Esophagus muscularis mucosa (tissue), 4 donors: ENCODE measurements around the gene CTNNA3. TPM values are rescaled to one million over a fixed set of nuclear protein-coding genes. Genes with fewer than 3 reads are reported as not detected.

Experiments
- DNase-seq: peaks from one replicate; pipeline ENCODE4 v3.0.0-alpha.2; 2017; ENCODE audit errors: extremely low spot score
- H3K27ac ChIP-seq, 4 donors: fragments of 200-600 bp; sonication (generic); replicated peaks in 1 of 4; 1 replicate in 3 of 4; 2 replicates in 1 of 4; pipeline ENCODE4 v1.5.1; 2016 to 2019; ENCODE audit warnings: mild to moderate bottlenecking in 1 of 4
- H3K27me3 ChIP-seq, 4 donors: fragments of 200-600 bp; sonication (generic); one replicate each; pipeline versions ENCODE4 v1.5.1 to v1.6.0; 2016 to 2019
- H3K36me3 ChIP-seq, 4 donors: fragments of 200-600 bp; sonication (generic); one replicate each; pipeline ENCODE4 v1.5.1; 2016 to 2019
- H3K4me1 ChIP-seq, 4 donors: fragments of 200-600 bp; sonication (generic); one replicate each; pipeline ENCODE4 v1.5.1; 2016 to 2019
- H3K4me3 ChIP-seq, 4 donors: fragments of 200-600 bp; sonication (generic); 1 replicate in 2 of 4; 2 replicates in 2 of 4; pipeline ENCODE4 v1.5.1; 2016 to 2019; ENCODE audit warnings: mild to moderate bottlenecking in 4 of 4, moderate library complexity in 1 of 4
- H3K9me3 ChIP-seq, 4 donors: fragments of 200-600 bp; sonication (generic); 1 replicate in 3 of 4; 2 replicates in 1 of 4; pipeline ENCODE4 v1.5.1; 2016 to 2019
- CTCF ChIP-seq, 3 experiments: fragments of 200-600 bp in 2 of 3; fragments of 450-650 bp in 1 of 3; sonication (generic) in 2 of 3; IDR thresholded peaks; one replicate each; pipeline ENCODE4 v1.5.1; 2017 to 2019; ENCODE audit warnings: antibody characterized with exemption in 3 of 3, mild to moderate bottlenecking in 2 of 3, moderate library complexity in 1 of 3
- EP300 ChIP-seq: sonication (generic); formaldehyde crosslinking; IDR thresholded peaks from one replicate; pipeline ENCODE4 v1.6.1; 2017; ENCODE audit warnings: antibody characterized with exemption
- POLR2A ChIP-seq: fragments of 450-650 bp; IDR thresholded peaks from one replicate; pipeline ENCODE4 v1.6.1; 2017; ENCODE audit warnings: antibody characterized with exemption, moderate library complexity, mild to moderate bottlenecking, low read depth
- POLR2AphosphoS5 ChIP-seq, 2 donors: sonication (generic); formaldehyde crosslinking; IDR thresholded peaks; one replicate each; pipeline ENCODE4 v1.6.1; 2017; ENCODE audit warnings: antibody characterized with exemption in 2 of 2
- WGBS: methylation state at CpG from one replicate; pipeline ENCODE4 v1.1.5; 2018; 5-methylcytosine and 5-hydroxymethylcytosine counted together
- intact Hi-C: fragments of 100-400 bp; cut with DNase I; formaldehyde crosslinking; loops from one replicate; pipeline ENCODE4 v1.15.1; 2023
- total RNA-seq, 4 donors: library from RNA; depleted of rRNA; stranded (reverse); fragments of >200 nt; gene quantifications; one replicate each; pipeline versions ENCODE4 v1.1.0 to v1.2.1, GENCODE V29; 2016

CTNNA3 gene
- total RNA-seq, 4 donors from 2014 or later = 5.1 to 27.8 (median 17.6) TPM

- Histone ChIP-seq H3K9me3 (no peaks in the 10 kb centered on the region), H3K36me3 (no peaks in the 10 kb centered on the region), H3K4me3 (no peak overlapping the region), H3K27me3 (no peaks in the 10 kb centered on the region), H3K4me1 (no peaks in the 10 kb centered on the region), H3K27ac (no peak overlapping the region)
- intact Hi-C loops = no loop called here
- TF ChIP-seq POLR2AphosphoS5 (IDR thresholded peaks at IDR 0.05) = no peak
- no peak for TF ChIP-seq POLR2A
- no peak for TF ChIP-seq CTCF (IDR thresholded peaks at IDR 0.05)
- no peak for TF ChIP-seq EP300
- 87% methylated on average over 3 of the region's 3 CpGs for WGBS
- DNase-seq = no peak
Measured at GRCh38 chr10:66215920-66216319, 1480.1 kb downstream of the CTNNA3 start.

GRCh38 chr10:66214721-66215404 lies 1481.1 kb downstream of the CTNNA3 start:
- intact Hi-C loops = no loop called here
- no peaks in the 10 kb centered on the region for H3K36me3 ChIP-seq
- 70% methylated on average over 4 of the region's 4 CpGs for WGBS

GRCh38 chr10:66209025-66209424 lies 1487.0 kb downstream of the CTNNA3 start:
- intact Hi-C loops = no loop called here
- H3K4me3 ChIP-seq = no peak overlapping the region
- no peak for DNase-seq
- H3K9me3 ChIP-seq = no peaks in the 10 kb centered on the region
- H3K27ac ChIP-seq = no peak overlapping the region
- no peaks in the 10 kb centered on the region for H3K36me3 ChIP-seq
- no peaks in the 10 kb centered on the region for H3K4me1 ChIP-seq
- no peaks in the 10 kb centered on the region for H3K27me3 ChIP-seq
- no peak for TF ChIP-seq EP300
- TF ChIP-seq POLR2A = no peak
- no peak for TF ChIP-seq CTCF (IDR thresholded peaks at IDR 0.05)
- no peak for TF ChIP-seq POLR2AphosphoS5 (IDR thresholded peaks at IDR 0.05)

More at GRCh38 chr10:66214721-66215404, 1481.1 kb downstream of the CTNNA3 start:
- Histone ChIP-seq H3K27me3 (no peaks in the 10 kb centered on the region), H3K27ac (no peak overlapping the region), H3K4me3 (no peak overlapping the region), H3K9me3 (no peaks in the 10 kb centered on the region), H3K4me1 (no peaks in the 10 kb centered on the region)
- TF ChIP-seq POLR2AphosphoS5 (IDR thresholded peaks at IDR 0.05) (no peak), CTCF (IDR thresholded peaks at IDR 0.05) (no peak)
- no peak for DNase-seq

- intact Hi-C loops = no loop called here
Measured at GRCh38 chr10:66204838-66205237, 1491.2 kb downstream of the CTNNA3 start.

GRCh38 chr10:66202101-66202500 lies 1493.9 kb downstream of the CTNNA3 start:
- intact Hi-C loops = no loop called here
- H3K27me3 ChIP-seq = no peaks in the 10 kb centered on the region
- DNase-seq = no peak
- H3K4me3 ChIP-seq = no peak overlapping the region
- no peaks in the 10 kb centered on the region for H3K4me1 ChIP-seq
- WGBS = 90% methylated on average over 3 of the region's 3 CpGs
- no peak overlapping the region for H3K27ac ChIP-seq
- TF ChIP-seq EP300 (no peak), POLR2A (no peak), POLR2AphosphoS5 (IDR thresholded peaks at IDR 0.05) (no peak), CTCF (IDR thresholded peaks at IDR 0.05) (no peak)
- no peaks in the 10 kb centered on the region for H3K36me3 ChIP-seq
- H3K9me3 ChIP-seq = no peaks in the 10 kb centered on the region

More at GRCh38 chr10:66204838-66205237, 1491.2 kb downstream of the CTNNA3 start:
- no peak for DNase-seq
- no peaks in the 10 kb centered on the region for H3K36me3 ChIP-seq
- no peaks in the 10 kb centered on the region for H3K4me1 ChIP-seq
- no peak overlapping the region for H3K4me3 ChIP-seq
- H3K27ac ChIP-seq = no peak overlapping the region
- H3K27me3 ChIP-seq = no peaks in the 10 kb centered on the region
- H3K9me3 ChIP-seq = no peaks in the 10 kb centered on the region
- TF ChIP-seq POLR2A (no peak), POLR2AphosphoS5 (IDR thresholded peaks at IDR 0.05) (no peak), EP300 (no peak)
